Amygdala (tissue), 56 donors: ENCODE results near the gene ZNF410.
A peak's percentile ranks its signal among the peaks of the same experiment; 100 is the strongest.

ENCODE experiments used
- DNase-seq, 56 donors: peaks; one replicate each; lab custom pipeline; 2025; lab: John Stamatoyannopoulos, UW

ZNF410 gene

DNA sequence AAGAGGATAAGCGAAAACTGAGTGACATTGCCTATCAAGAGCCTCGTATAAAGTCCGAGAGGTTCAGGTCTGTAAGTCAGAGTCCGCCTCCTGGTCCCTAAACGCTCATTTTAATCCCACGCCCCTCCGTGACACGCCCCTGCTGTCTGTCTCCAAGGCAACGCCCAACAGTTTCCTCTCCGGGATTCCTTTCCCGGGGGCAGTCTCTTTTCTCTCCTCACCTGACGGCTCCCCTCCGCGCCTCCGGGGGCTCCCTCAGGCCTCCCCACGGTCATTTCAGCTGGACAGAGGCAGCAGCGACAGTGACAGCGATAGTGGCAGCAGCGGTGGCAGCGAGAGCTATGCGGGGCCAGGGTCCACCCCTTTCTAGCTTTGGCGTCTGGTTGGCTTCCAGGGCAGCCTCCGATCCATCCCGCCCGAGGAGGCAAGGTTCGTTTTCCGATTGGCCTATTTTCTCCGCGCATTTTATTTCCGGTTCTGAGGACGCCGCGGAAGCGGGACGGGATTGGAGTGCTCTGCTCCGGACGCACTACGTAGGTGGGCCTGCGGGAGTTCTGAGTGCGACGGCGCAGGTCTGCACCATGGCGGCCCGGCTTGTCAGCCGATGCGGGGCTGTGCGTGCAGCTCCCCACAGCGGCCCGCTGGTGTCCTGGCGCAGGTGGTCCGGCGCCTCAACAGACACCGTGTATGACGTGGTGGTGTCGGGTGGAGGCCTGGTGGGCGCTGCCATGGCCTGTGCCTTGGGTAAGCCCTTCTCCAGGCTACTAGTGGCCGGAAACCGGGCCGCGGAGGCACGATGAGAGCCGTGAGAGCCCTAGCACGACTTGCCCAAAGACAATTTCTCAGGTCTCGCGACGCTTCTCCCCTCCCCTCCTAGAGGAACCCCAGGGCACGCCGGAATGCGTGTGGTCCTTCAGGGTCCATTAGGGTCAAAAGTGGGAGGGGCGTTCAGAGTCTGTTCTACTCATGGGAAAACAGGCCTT lies 63.4 kb downstream of the ZNF410 start, which contains the start of the genes COQ6 and FAM161B:
TSS of gene COQ6 (plus strand) at position 551 of the 983 bp plus-strand sequence. CDS start at position 582, 31 bp downstream.
TSS of gene FAM161B (minus strand) at position 343 of the 983 bp plus-strand sequence. CDS start at position 275, 68 bp downstream.
- peak; percentile 64 to 97 (median 92) for DNase-seq

DNA sequence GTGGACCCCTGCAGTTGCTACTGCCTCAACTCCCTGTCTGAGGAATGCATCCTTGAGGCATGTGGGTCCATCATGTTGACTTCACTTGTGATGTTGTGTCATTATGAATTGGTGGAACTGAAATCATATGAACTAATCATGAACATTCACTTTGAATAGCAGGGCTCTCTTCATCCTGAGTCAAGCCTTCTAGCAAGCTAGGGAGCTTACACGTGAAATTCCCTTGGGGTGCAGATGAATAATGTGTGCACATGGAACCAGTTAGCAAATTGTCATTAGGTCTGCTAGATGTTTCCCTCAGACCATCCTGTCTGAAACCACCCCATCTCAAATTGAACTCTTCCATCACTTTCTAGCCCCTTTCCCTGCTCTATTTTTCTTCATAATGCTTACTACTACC lies 67.1 kb downstream of the ZNF410 start:
- no peak for DNase-seq

DNA sequence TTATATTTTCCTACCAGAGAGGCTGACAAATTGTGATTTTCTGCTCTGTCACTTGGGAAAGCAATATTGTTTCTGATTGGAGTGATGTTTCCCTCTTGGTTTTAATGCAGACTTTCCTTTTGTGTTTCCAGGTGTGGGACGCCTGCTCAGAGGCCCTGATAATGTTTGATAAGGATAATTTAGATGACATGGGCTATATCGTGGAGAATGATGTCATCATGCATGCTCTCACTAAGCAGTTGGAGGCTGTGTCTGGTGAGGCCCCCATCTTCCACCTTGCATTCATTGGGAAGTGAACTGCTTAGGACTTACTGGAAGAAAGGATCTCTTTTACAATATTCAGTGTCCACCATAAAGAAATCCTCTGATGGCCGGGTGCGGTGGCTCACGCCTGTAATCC lies 69.0 kb downstream of the ZNF410 start:
- DNase-seq: no peak

GRCh38 chr14:73958591-73958990 lies 71.9 kb downstream of the ZNF410 start:
- DNase-seq: no peak

DNA sequence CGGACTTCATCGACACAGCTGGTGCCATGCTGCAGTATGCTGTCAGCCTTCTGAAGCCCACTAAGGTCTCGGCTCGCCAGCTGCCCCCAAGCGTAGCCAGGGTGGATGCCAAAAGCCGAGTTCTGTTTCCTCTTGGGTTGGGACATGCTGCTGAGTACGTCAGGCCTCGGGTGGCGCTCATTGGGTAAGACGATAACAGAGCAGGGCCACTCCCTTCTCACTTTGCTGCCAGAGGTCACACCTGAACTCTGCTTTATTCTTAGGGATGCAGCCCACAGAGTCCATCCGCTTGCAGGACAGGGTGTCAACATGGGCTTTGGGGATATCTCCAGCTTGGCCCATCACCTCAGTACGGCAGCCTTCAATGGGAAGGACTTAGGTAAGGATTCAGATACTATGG lies 74.5 kb downstream of the ZNF410 start:
- no peak for DNase-seq

- DNase-seq: no peak
Observed at GRCh38 chr14:73965216-73965615, 78.6 kb downstream of the ZNF410 start.

GRCh38 chr14:73968885-73969284 lies 82.2 kb downstream of the ZNF410 start:
- DNase-seq: no peak

DNA sequence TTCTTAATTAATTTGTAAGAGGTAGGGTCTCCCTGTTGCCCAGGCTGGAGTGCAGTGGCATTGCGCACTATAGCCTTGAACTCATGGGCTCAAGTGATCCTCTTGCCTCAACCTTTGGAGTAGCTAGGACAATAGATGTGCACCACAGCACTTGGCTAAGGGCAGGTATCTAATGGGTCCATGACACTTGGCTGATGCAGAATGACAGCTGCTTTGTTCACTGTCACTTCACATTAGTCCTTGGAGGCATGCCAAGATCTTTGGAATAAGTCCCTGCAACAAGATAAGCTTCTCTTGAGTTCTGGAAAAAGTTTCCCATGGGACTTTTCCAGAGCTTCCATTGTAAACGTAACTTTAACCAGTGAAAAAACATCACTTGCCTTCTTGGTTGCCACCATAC lies 86.8 kb downstream of the ZNF410 start:
- DNase-seq: peak in 1 of 56 donors; percentile 9

DNA sequence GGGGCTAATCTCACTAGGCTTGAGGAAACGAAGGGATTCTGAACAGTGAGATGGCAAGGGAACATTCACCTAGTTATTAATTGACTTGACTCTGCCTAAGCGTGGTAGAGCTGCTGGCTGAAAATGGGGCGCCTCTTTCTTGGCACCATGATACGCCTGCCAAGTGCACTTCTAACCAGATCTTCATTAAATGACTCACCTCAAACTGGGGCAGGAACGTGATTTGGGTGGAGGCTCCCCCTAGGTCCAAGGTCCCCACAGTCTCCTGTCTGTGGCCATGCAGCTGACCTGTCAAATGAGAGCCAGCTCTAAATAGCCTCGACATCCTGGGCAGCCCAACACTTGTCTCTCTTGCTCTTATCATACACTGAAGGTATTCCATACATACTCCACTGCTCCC lies 89.5 kb downstream of the ZNF410 start:
- DNase-seq: no peak

- DNase-seq: no peak
Observed at GRCh38 chr14:73977896-73978295, 91.2 kb downstream of the ZNF410 start.
